GM12892 (cell line): ENCODE data around the gene CYB561D2. TPM values are rescaled to one million over a fixed set of nuclear protein-coding genes. Genes with fewer than 3 reads are reported as not detected.
"Not testable (repeated sequence)": the region's sequence is repeated elsewhere in the genome, so short reads cannot be mapped to it uniquely, and the experiment has no call there.

ENCODE experiments used
- DNase-seq: peaks from one replicate; pipeline ENCODE4 v3.0.0; 2011; ENCODE audit not compliant: insufficient read length
- FAIRE-seq: peaks from 2 replicates; lab custom pipeline; 2011; peaks lifted over from hg19 to GRCh38; lab: Jason Lieb, UNC
- POLR2A ChIP-seq: IDR thresholded peaks from 2 replicates; pipeline ENCODE4 v1.6.1; 2011; ENCODE audit warnings: low read depth, low read length, control low read depth
- POLR2AphosphoS5 ChIP-seq: IDR thresholded peaks from 2 replicates; pipeline ENCODE4 v1.6.1; 2011; ENCODE audit warnings: low read depth, low read length, control low read depth
- TAF1 ChIP-seq: IDR thresholded peaks from 2 replicates; pipeline ENCODE4 v1.6.1; 2011; ENCODE audit warnings: low read depth, mild to moderate bottlenecking, control low read depth, low read length, borderline replicate concordance
- polyA plus RNA-seq: library from polyadenylated mRNA; unstranded; fragments of >200 nt; gene quantifications from one replicate; pipeline ENCODE4 v1.2.1, GENCODE V29; 2012; ENCODE audit warnings: missing spikeins, inconsistent platforms; ENCODE audit not compliant: missing spikeins

CYB561D2 gene, protein sequence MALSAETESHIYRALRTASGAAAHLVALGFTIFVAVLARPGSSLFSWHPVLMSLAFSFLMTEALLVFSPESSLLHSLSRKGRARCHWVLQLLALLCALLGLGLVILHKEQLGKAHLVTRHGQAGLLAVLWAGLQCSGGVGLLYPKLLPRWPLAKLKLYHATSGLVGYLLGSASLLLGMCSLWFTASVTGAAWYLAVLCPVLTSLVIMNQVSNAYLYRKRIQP
- polyA plus RNA-seq, result 11.5 TPM

- peak; percentile 99 for FAIRE-seq
- TF ChIP-seq TAF1 (peak; percentile 76), POLR2A (peak; percentile 97), POLR2AphosphoS5 (peak; percentile 94)
- peak; percentile 99 for DNase-seq
These were observed at the start of gene CYB561D2, which contains the start of gene NPRL2 for GRCh38 chr3:50350527-50351322. Gene CYB561D2, plus strand, starts transcription at chr3:50350862. Its CDS starts 572 bp downstream, at chr3:50351434. Gene NPRL2, minus strand, starts transcription at chr3:50350775. Its CDS starts 123 bp downstream, at chr3:50350652.

DNA sequence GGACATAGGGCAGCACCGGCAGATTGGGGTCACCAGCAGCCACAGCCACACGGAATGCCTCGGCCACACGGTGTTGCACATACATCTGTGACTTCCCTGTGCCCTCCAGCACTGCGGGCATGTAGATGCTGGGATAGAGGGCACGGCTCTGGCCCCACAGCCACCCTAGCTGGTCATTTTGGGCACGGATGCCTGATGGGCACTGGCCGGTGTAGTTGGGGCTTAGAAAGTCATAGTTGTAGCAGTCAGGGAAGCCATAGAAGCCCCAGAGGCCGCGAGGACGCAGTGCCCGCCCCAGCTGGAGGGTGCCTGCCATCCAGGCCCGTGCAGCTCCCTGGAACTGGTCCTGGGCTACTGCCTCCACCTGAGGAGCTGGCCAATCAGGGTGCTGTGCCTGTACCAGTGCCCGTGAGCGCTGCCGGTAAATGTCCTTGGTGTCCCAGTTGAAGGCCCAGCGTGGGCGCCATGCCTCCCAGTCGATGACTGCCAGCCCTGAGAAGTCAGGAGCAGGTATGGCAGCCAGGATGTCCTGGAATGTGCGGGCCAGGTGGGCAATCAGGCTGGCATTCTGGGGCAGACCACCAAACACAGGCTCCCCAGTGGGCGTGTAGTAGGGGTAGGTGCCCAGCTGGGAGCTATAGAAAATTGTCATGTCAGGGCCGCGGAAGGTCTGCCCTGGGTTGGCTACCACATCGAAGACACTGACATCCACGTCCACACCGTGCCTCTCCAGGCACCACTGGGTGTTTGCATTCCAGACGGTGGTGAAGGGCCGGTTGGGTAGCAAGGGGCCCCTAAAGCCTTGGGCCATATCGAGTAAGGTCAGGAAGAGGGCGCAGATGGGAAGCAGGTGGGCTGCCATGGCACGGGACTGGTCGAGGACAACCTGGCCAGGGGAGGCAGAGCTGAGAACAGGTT, 48.3 kb upstream of the CYB561D2 start:
- FAIRE-seq, result no peak
- no peak for TF ChIP-seq POLR2AphosphoS5
- no peak for TF ChIP-seq POLR2A
- TF ChIP-seq TAF1, result no peak
- no peak for DNase-seq

DNA sequence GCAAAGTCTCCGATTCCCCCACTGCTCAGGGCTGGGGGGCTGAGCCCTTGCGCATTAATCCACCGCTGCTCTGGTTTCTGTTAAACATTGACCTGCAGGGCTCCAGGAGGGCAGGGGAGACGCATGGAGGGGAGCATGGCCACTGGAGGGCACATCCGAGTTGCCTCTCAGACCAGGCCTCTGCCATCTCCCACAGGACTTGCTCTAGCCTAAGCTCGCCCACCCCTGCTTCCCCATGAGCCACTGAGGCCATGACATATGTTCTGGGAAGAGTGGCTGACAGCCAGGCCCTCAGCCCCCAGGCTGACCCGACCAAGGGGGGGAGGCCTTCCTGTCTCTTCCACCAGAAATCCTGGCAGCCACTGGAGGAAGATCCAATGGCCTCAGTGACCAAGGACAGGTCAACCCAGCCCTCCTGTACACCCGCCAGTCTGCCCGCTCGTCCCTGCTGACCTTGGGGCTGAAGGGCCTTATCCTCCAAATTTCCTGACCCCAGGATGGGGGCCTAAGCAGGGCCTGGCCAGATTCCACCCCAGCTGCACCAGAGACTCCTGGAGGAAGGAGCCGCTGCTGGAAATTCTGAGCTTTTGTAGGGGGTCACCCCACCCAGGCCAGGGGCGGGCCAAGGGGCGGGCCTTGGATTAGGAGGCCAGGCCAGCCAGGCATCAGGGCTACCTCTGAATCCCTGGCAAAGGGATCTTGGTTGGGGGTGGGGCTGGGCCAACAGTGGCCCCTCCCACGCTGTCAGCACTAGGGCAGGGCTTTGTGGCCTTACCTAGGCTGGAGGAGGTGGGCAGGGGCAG, 47.4 kb upstream of the CYB561D2 start, which contains the start of gene HYAL1:
Gene HYAL1 (minus strand): TSS at position 562 of the 803 bp plus-strand sequence. CDS start 618 bp downstream, outside the sequence.
- DNase-seq (no peak), FAIRE-seq (no peak)
- TF ChIP-seq TAF1 (no peak), POLR2AphosphoS5 (no peak), POLR2A (no peak)

GRCh38 chr3:50304601-50305000, 46.1 kb upstream of the CYB561D2 start:
- FAIRE-seq (peak; percentile 21), DNase-seq (no peak)
- TF ChIP-seq TAF1 (no peak), POLR2A (no peak), POLR2AphosphoS5 (no peak)

GRCh38 chr3:50312041-50312440, 38.6 kb upstream of the CYB561D2 start:
- not testable (repeated sequence) for FAIRE-seq, DNase-seq

DNA sequence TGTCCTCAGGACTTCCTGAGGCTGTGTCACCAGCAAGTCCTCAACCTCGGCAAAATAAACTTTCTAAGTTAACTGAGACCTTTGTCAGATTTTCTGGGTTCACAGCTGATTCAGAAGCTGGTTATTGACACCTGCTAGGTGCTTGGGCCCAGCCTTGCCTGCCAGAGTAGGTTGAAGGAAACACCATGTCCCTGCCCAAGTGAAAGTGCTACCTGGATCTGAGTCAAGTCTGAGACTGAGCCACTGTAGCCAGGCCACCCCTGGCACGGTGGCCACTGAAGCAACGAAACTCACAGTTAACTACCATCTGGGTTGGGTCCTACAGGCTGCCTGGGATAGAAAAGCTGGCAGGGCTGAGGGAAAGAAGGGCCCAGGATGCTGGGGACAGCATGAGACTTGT, 36.3 kb upstream of the CYB561D2 start:
- DNase-seq (no peak), FAIRE-seq (no peak)
- TF ChIP-seq TAF1 (no peak), POLR2A (no peak), POLR2AphosphoS5 (no peak)

DNA sequence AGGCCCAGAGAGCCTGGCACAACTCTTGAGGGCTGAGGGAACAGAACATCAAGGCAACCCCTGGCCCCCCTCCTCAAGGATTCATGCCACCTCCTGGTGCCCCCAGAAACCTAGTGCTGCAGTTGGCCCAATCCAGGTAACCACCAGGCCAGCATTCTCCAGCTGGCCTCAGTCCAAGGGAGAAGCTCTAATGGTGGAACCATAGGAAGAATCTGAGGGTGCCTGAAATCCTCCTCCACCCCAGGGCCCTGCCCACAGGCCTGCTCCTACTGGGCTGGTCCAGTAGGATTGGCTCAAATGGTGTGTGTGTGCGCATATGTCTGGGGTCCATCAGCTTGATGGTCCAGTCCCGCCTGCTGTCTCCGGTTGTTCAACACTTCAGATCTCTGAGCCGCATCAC, 35.8 kb upstream of the CYB561D2 start:
- FAIRE-seq (no peak), DNase-seq (no peak)
- TF ChIP-seq POLR2AphosphoS5 (no peak), POLR2A (no peak), TAF1 (no peak)

GRCh38 chr3:50316657-50317242, 33.9 kb upstream of the CYB561D2 start:
- TF ChIP-seq POLR2AphosphoS5 (no peak), POLR2A (no peak), TAF1 (no peak)
- FAIRE-seq, result no peak
- no peak for DNase-seq

DNA sequence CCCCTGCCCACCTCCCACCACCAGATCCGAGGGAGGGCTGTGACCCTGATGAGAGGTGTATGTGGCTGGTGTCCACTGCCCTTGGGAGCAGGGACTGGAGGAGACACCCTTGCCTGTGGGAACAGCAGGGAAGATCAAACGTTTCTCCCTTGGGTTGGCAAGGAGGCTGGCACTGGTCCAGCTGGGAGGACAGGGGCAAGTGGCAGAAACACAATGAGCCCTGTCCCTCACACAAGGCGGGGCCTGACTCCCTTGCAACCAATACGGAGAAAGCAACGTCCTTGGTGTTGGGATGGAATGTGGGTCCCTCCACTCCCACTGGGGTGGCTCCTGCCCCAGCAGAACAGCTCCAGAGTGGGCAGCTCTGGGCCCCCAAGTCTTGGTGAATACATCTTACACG, 33.4 kb upstream of the CYB561D2 start:
- no peak for DNase-seq
- TF ChIP-seq POLR2A, result no peak
- TF ChIP-seq POLR2AphosphoS5, result no peak
- no peak for TF ChIP-seq TAF1
- FAIRE-seq, result no peak

- FAIRE-seq, result no peak
- no peak for TF ChIP-seq POLR2A
- TF ChIP-seq POLR2AphosphoS5, result no peak
- TF ChIP-seq TAF1, result no peak
- no peak for DNase-seq
These were observed 32.5 kb upstream of the CYB561D2 start for GRCh38 chr3:50318163-50318562.
